ENCODE results near the gene CNN2. TPM values are rescaled to one million over a fixed set of nuclear protein-coding genes. Genes with fewer than 3 reads are reported as not detected.
A peak's percentile ranks its signal among the peaks of the same experiment; 100 is the strongest.

The CNN2 gene
- total and polyA plus RNA-seq, 9 of the 15 experiments (the other 6 are each of a cell fraction or from before 2014, with no cell fraction given) = 12.1 to 174 (median 52.7) TPM

DNA sequence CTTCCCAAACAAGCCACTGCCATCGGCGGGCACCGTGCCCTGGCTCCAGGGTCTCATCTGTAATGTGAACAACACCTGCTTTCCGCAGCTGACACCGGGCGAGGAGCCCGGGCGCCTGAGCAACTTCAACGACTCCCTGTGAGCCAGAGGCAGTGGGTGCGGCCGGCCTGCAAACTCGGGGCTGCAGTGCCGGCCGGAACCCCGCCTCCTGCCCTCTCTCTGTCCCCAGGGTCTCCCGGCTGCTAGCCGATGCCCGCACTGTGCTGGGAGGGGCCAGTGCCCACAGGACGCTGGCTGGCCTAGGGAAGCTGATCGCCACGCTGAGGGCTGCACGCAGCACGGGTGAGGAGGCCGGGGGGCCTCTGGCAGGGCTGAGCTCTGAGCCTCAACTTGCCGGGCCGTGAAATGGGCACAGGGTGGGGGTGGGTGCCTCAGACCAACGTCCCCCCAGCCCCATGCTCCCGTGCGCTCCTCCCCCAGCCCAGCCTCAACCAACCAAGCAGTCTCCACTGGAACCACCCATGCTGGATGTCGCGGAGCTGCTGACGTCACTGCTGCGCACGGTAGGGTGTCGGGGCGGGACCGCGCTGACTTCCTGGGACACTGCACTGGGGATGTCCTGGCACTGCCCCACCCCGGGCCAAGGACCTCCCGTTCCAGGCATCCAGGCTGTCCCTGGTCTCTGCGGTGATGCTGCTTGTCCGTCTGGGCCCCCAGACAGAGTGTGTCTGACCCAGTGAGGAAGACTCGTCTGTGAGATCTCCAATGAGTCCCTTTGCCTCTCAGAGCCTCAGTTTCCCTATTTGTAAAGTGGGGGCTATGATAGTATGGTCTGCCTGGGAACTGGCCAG, 15.7 kb downstream of the CNN2 start (continued):
- TF ChIP-seq YY1 (IDR thresholded peaks at IDR 0.05; ENCODE audit: borderline replicate concordance in 1 of 3, control insufficient read depth in 1 of 3, extremely low read depth in 1 of 3, insufficient read depth in 3 of 3, insufficient read length in 1 of 3, insufficient replicate concordance in 2 of 3, low read depth in 1 of 3, low read length in 2 of 3) = no peak
- TF ChIP-seq TAL1 (IDR thresholded peaks at IDR 0.05) = no peak
- TF ChIP-seq, protein P1, sequence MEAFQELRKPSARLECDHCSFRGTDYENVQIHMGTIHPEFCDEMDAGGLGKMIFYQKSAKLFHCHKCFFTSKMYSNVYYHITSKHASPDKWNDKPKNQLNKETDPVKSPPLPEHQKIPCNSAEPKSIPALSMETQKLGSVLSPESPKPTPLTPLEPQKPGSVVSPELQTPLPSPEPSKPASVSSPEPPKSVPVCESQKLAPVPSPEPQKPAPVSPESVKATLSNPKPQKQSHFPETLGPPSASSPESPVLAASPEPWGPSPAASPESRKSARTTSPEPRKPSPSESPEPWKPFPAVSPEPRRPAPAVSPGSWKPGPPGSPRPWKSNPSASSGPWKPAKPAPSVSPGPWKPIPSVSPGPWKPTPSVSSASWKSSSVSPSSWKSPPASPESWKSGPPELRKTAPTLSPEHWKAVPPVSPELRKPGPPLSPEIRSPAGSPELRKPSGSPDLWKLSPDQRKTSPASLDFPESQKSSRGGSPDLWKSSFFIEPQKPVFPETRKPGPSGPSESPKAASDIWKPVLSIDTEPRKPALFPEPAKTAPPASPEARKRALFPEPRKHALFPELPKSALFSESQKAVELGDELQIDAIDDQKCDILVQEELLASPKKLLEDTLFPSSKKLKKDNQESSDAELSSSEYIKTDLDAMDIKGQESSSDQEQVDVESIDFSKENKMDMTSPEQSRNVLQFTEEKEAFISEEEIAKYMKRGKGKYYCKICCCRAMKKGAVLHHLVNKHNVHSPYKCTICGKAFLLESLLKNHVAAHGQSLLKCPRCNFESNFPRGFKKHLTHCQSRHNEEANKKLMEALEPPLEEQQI (IDR thresholded peaks at IDR 0.05) = no peak
- TF ChIP-seq ZSCAN32 (CRISPR knock-in tag; IDR thresholded peaks at IDR 0.05) = no peak
- TF ChIP-seq, protein P2, sequence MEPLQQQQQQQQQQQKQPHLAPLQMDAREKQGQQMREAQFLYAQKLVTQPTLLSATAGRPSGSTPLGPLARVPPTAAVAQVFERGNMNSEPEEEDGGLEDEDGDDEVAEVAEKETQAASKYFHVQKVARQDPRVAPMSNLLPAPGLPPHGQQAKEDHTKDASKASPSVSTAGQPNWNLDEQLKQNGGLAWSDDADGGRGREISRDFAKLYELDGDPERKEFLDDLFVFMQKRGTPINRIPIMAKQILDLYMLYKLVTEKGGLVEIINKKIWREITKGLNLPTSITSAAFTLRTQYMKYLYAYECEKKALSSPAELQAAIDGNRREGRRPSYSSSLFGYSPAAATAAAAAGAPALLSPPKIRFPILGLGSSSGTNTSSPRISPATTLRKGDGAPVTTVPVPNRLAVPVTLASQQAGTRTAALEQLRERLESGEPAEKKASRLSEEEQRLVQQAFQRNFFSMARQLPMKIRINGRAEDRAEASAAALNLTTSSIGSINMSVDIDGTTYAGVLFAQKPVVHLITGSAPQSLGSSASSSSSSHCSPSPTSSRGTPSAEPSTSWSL (CRISPR knock-in tag; IDR thresholded peaks at IDR 0.05; ENCODE audit: borderline replicate concordance) = no peak
- TF ChIP-seq, protein P3, sequence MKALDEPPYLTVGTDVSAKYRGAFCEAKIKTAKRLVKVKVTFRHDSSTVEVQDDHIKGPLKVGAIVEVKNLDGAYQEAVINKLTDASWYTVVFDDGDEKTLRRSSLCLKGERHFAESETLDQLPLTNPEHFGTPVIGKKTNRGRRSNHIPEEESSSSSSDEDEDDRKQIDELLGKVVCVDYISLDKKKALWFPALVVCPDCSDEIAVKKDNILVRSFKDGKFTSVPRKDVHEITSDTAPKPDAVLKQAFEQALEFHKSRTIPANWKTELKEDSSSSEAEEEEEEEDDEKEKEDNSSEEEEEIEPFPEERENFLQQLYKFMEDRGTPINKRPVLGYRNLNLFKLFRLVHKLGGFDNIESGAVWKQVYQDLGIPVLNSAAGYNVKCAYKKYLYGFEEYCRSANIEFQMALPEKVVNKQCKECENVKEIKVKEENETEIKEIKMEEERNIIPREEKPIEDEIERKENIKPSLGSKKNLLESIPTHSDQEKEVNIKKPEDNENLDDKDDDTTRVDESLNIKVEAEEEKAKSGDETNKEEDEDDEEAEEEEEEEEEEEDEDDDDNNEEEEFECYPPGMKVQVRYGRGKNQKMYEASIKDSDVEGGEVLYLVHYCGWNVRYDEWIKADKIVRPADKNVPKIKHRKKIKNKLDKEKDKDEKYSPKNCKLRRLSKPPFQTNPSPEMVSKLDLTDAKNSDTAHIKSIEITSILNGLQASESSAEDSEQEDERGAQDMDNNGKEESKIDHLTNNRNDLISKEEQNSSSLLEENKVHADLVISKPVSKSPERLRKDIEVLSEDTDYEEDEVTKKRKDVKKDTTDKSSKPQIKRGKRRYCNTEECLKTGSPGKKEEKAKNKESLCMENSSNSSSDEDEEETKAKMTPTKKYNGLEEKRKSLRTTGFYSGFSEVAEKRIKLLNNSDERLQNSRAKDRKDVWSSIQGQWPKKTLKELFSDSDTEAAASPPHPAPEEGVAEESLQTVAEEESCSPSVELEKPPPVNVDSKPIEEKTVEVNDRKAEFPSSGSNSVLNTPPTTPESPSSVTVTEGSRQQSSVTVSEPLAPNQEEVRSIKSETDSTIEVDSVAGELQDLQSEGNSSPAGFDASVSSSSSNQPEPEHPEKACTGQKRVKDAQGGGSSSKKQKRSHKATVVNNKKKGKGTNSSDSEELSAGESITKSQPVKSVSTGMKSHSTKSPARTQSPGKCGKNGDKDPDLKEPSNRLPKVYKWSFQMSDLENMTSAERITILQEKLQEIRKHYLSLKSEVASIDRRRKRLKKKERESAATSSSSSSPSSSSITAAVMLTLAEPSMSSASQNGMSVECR (CRISPR knock-in tag; IDR thresholded peaks at IDR 0.05) = peak; percentile 86; the same call in 1 of the 2 replicates
- TF ChIP-seq HDAC3 (IDR thresholded peaks at IDR 0.05; ENCODE audit: borderline replicate concordance, partially characterized antibody) = no peak
- TF ChIP-seq CBX2 (IDR thresholded peaks at IDR 0.05; ENCODE audit: insufficient read depth, low read length, poor library complexity, severe bottlenecking) = no peak
- TF ChIP-seq NRF1 (conservative IDR thresholded peaks at IDR 0.05 in 1 of 2, IDR thresholded peaks at IDR 0.05 in 1 of 2) = peak; percentile 80 to 85
- TF ChIP-seq EP400 (IDR thresholded peaks at IDR 0.05) = peak; percentile 81
- TF ChIP-seq ZNF12 (CRISPR knock-in tag; IDR thresholded peaks at IDR 0.05) = no peak
- TF ChIP-seq, protein P4, sequence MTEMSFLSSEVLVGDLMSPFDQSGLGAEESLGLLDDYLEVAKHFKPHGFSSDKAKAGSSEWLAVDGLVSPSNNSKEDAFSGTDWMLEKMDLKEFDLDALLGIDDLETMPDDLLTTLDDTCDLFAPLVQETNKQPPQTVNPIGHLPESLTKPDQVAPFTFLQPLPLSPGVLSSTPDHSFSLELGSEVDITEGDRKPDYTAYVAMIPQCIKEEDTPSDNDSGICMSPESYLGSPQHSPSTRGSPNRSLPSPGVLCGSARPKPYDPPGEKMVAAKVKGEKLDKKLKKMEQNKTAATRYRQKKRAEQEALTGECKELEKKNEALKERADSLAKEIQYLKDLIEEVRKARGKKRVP (CRISPR knock-in tag; IDR thresholded peaks at IDR 0.05) = no peak
- TF ChIP-seq MEF2A (IDR thresholded peaks at IDR 0.05; ENCODE audit: control insufficient read depth, low read depth, low read length) = no peak
- TF ChIP-seq SRSF1 (IDR thresholded peaks at IDR 0.05; ENCODE audit: low read depth, low read length) = no peak
- no peak for TF ChIP-seq BRF1 (IDR thresholded peaks at IDR 0.05; ENCODE audit: borderline replicate concordance, extremely low read depth, insufficient read length)
- no peak for TF ChIP-seq ZKSCAN3 (CRISPR knock-in tag; IDR thresholded peaks at IDR 0.05)
- peak; percentile 64; the same call in 1 of the 2 replicates for TF ChIP-seq POLR2A (conservative IDR thresholded peaks at IDR 0.05)
